CD1c-positive myeloid dendritic cell (primary cell): ENCODE measurements around the gene CYYR1.
"Not testable (repeated sequence)": the region's sequence is repeated elsewhere in the genome, so short reads cannot be mapped to it uniquely, and the experiment has no call there.

ENCODE experiments used
- DNase-seq: peaks from one replicate; pipeline ENCODE4 v3.0.0-alpha.2; 2016; ENCODE audit errors: extremely low spot score

CYYR1 gene

GRCh38 chr21:26489781-26490180 lies 83.3 kb downstream of the CYYR1 start:
- DNase-seq, result no peak

DNA sequence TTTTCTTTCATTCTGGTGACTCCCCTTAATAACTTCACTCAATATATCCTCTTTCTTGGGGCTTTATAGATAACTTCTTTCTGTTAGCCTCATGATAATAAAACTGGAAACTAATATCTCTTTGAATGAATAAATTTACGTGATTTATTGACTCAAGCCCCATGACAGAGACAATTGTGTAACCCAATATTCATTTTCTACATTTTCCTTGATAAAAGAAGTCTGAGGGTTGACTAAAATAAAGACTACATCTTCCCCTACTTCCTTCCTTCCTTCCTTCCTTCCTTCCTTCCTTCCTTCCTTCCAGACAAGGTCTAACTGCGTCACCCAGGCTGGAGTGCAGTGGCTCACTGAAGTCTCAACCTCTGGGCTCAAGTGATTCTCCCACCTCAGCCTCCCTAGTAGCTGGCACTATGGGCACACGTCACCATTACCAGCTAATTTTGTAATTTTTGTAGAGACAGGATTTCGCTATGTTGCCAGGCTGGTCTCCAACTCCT lies 85.1 kb downstream of the CYYR1 start:
- no peak for DNase-seq

GRCh38 chr21:26473471-26473870 lies 99.6 kb downstream of the CYYR1 start:
- DNase-seq, result no peak

DNA sequence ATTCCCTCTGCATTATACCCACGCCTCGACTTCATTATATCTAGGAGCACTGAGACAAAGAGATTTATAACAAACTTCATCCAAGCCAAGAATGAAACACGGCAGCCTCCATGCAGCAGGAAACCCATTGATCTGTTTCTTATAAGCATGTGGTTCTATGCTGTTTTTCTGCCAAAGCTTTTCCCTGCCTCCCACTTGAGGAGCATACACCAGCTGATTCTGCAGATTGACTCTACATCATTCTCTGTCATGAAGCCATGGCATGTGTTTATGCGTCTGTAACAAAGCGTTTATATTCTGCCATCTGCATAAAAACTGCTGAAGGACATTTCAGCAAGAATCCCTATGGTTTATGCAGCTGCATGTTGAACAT lies 102.0 kb downstream of the CYYR1 start:
- no peak for DNase-seq

DNA sequence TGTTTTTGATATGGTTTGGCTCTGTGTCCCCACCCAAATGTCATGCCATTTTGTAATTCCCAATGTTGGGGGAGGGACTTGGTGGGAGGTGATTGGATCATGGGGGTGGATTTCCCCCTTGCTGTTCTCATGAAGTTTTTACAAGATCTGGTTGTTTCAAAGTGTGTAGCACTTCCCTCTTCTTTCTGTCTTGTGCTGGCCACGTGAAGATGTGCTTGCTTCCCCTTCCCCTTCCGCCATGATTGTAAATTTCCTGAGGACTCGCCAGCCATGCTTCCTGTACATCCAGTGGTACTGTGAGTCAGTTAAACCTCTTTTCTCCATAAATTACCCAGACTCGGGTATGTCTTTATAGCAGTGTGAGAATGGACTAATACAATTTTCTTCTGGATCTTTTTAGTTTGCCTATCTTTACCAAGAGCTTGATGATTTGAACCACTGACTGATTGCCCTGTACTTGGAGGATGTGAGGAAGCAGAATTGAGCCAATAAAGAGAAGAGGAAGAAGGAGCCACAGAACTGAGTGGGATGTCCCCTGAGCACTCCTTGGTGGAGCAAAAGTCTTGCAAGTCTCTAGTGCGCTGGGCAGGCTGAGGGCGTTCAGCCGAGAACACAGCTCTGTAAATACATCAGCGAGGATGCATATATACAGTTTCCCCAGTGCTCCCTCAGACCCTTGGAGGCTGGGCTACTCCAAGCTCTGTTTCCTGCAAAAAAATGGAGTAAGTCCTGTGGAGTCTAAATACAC lies 102.6 kb downstream of the CYYR1 start:
- peak; percentile 66 for DNase-seq

DNA sequence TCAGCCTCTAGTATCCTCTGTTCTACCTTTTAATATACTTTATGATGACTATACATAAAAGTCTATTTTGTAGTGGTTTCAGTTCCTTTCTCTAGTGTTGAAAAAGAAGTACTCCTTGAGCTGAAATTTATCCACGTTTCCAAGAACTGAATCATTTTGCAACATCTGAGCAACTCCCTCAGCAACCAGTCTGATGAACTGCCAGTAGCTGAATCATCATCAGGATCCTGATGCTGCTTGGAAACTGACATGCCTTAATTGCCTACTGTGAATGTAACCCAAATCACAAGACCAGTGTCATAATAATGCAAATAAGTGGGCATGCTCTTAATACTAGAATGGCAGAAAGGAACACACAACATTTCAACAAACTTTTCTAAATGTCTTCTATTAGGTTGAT lies 103.3 kb downstream of the CYYR1 start:
- peak; percentile 88 for DNase-seq

GRCh38 chr21:26465916-26466315 lies 107.2 kb downstream of the CYYR1 start:
- DNase-seq, result no peak

- DNase-seq, result no peak
These were observed 111.6 kb downstream of the CYYR1 start for GRCh38 chr21:26461500-26461899.

DNA sequence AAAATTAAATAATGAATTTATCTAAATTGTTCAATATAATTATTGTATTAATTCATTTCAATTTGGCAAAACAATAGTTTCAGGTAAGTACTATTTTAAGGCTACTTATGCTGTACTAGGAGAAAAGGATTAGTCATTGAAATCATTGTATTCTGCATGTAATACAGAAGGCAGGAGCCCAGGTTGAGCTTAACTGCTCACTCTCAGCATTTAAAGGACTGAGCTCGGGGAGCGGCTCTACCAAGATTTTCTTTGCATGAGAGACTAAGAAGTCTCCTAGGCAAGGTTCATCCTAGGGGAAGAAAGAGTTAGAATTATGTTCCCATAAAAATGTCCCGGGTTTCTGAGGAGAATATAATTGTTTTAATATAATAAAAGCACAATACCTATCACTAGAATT lies 112.5 kb downstream of the CYYR1 start:
- no peak for DNase-seq

GRCh38 chr21:26458854-26459253 lies 114.2 kb downstream of the CYYR1 start:
- DNase-seq, result not testable (repeated sequence)

DNA sequence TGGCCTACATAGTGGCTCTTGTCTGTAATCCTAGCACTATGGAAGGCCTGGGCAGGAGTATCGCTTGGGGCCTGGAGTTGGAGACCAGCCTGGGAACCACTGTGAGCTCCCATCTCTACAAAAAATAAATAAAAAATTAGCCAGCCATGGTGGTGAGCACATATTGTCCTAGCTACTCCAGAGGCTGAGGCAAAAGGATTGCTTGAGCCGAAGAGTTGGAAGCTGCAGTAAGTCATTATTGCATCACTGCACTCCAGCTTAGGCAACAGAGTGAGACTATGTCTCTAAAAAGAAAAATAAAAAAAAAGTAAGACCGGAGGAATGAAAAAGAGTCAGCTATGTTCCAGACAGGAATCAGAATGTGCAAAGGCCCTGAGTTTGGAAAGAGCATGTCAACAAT lies 115.3 kb downstream of the CYYR1 start:
- no peak for DNase-seq

DNA sequence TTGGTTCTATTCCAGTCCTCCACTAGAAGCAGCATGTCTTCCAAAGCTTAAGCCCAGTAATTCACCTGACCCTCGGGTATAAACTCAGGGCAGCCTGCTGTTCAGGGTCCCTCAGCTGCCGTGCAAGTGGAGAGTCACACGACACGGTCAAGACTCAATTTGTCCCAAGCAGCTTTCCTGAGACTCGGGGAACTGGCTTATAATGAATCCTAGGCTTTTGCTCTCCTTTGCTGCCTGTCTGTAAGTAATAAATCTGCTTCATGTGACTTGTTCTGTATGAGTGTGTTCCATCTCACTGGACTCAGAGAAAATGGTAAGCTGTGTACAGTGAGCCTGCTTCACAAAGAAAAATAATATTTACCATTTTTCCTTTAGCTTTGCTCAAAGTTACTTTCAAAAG lies 119.8 kb downstream of the CYYR1 start:
- DNase-seq, result no peak

DNA sequence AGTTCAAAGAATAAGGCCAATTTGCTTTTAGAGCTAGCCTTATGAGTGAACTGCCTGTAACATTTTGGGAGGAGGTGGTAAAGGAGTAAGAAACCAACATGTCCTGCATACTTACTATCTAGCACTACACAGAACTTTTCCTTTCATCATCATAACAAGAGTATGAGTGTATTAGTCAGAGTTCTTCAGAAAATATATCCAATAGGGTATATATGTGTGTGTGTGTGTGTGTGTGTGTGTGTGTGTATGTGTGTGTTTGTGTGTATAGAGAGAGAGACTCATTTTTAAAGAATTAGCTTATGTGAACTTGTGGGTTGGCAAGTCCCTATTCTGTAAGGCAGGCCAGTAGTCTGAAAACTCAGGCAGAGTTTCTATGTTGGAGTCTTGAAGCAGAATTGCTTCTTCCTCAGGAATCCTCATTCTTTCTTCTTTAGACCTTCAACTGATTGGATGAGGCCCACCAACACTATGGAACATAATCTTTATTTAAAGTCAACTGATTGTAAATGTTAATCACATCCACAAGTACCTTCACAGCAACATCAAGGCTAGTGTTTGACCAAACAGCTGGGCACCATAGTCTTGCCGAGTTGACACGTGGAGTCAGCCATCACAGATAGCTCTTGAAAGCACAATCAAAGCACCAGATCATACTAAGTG lies 121.9 kb downstream of the CYYR1 start:
- DNase-seq, result no peak

GRCh38 chr21:26449161-26449560 lies 123.9 kb downstream of the CYYR1 start:
- DNase-seq, result no peak

- no peak for DNase-seq
These were observed 124.3 kb downstream of the CYYR1 start for GRCh38 chr21:26448751-26449150.

DNA sequence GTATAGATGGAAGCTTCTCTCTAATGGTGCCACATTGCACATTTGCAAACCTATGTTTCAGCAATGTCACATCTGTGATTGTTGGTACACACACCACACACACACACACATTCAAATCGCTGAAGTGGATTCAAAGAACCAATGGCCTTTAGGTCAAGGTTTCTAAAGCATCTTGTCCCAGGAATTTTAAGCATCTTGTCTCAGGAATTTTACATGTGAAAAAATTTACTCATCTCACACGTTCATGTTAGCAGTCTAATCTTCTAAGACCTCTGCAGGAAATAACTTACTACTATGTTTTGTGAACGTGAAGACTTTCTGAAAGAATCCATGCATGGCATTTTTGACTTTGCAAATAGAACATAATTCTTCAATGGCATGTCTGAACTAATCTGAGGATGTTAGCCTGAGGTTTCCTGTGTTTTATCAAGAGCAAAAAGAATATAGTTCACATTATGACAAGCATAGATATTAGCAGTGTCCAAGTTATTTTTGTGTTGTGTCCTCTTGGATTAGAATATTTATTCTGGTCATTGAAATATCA lies 125.1 kb downstream of the CYYR1 start:
- no peak for DNase-seq

DNA sequence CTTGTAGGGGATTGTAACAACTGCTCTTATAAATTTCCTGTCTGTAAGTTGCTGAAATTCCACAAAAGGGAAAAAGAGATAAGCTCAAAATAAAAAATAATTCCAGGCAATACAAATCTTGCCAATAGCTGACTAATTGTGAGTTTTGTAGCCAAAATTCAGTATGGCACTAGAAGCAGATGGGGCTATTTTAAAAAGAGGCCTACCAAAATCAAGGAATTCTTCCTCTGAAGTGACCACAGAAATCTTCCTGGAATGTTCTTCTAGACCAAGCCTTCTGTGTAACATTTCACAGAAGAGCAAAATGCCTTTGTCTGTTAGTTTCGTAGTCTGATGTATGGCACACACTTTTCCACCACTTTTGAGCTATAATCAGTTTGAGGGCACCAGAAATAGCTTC lies 127.6 kb downstream of the CYYR1 start:
- DNase-seq, result no peak

- no peak for DNase-seq
These were observed 128.4 kb downstream of the CYYR1 start for GRCh38 chr21:26444646-26445045.

DNA sequence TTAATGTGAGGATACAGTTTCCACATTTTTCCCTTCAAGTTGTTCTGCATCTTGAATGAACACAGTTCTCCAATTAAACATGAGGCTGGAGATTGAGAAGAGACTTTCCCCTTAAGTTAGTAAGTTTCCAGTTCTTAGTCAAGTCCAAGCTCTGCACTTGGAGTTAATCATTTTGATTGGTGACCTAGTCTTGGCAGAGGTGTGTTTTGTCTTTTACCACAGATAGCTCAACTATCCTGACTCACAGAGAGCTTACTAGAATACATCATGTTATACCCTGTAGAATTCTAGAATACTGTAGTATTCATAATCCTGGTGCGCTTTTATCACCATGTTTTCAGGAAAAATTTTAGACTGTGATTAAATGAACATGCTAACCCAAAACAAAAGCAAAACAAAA lies 129.2 kb downstream of the CYYR1 start:
- DNase-seq, result no peak

- no peak for DNase-seq
These were observed 129.8 kb downstream of the CYYR1 start for GRCh38 chr21:26443291-26443690.

DNA sequence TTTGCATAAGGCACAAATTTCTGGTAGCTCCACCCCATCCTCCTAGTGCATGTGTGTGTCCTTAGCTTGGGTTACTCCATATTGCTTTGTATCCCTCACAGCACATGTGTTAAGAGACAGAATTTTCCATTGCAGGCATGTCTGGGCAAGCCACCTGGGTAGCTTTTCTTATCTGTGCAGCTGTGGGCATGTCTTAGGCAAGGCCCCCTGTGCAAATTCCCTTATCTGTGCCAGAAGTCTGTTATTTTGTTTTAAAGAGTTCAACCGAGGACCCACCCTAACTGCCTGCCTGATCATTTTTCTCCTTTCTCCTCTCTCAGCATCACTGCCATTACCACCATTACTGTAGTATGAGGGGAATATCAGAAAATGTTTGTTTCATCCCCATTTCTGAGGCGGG lies 131.9 kb downstream of the CYYR1 start:
- no peak for DNase-seq

DNA sequence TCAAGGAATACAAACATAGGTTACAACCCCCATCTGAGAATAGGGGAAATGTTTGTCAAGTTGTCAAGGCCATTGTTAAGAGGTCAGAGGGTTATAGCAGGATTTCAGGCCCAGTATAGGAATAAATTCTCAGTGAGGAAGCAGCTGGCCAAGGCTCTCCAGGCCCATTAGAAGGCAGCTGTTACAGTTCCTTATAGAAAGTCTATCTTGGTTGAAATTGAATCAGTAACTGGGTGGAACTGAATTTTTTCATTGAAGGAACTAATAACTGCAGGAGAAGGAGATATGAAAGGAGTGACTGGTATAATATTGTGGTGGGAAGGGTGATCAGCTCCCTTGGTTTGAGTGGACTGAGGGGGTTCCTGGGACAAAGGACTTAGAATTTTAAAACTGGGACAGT lies 134.1 kb downstream of the CYYR1 start:
- DNase-seq, result no peak

GRCh38 chr21:26437326-26438009 lies 135.6 kb downstream of the CYYR1 start:
- peak; percentile 1 for DNase-seq
